Endometrium (tissue), 2 donors: ENCODE measurements around the gene PAOX.

Source experiments
- FAIRE-seq: peaks from 2 replicates; lab custom pipeline; 2012; peaks lifted over from hg19 to GRCh38; lab: Jason Lieb, UNC
- donor health status: control.
- donor health status: control.

The PAOX gene

GRCh38 chr10:133388236-133388972, 9.3 kb downstream of the PAOX start:
- no peak for FAIRE-seq

- FAIRE-seq, result no peak
Observed at GRCh38 chr10:133388973-133389818, 10.1 kb downstream of the PAOX start.

GRCh38 chr10:133390597-133391248, 11.7 kb downstream of the PAOX start:
- no peak for FAIRE-seq

- no peak for FAIRE-seq
Observed at GRCh38 chr10:133391249-133391635, 12.2 kb downstream of the PAOX start.

- FAIRE-seq, result no peak
Observed at GRCh38 chr10:133391761-133392518, 12.9 kb downstream of the PAOX start.

- FAIRE-seq, result no peak
Observed at GRCh38 chr10:133393401-133394063, 14.5 kb downstream of the PAOX start.

GRCh38 chr10:133394064-133394663, 15.1 kb downstream of the PAOX start, which contains the start of gene MTG1:
Gene MTG1, plus strand, starts transcription at chr10:133394157. Its CDS starts 64 bp downstream, at chr10:133394221.
- FAIRE-seq, result no peak

- FAIRE-seq, result no peak
Observed at GRCh38 chr10:133394801-133395221, 15.7 kb downstream of the PAOX start.

- FAIRE-seq, result no peak
Observed at GRCh38 chr10:133396035-133396624, 17.1 kb downstream of the PAOX start.

GRCh38 chr10:133397938-133398337, 18.9 kb downstream of the PAOX start:
- FAIRE-seq, result no peak

GRCh38 chr10:133399123-133399601, 20.1 kb downstream of the PAOX start:
- FAIRE-seq, result no peak

- no peak for FAIRE-seq
Observed at GRCh38 chr10:133400624-133401424, 21.8 kb downstream of the PAOX start.

- FAIRE-seq, result no peak
Observed at GRCh38 chr10:133401500-133401899, 22.4 kb downstream of the PAOX start.

GRCh38 chr10:133401981-133402725, 23.1 kb downstream of the PAOX start:
- FAIRE-seq, result no peak

GRCh38 chr10:133403359-133403758, 24.3 kb downstream of the PAOX start:
- no peak for FAIRE-seq

- FAIRE-seq, result no peak
Observed at GRCh38 chr10:133403784-133404183, 24.7 kb downstream of the PAOX start.

GRCh38 chr10:133405272-133405671, 26.2 kb downstream of the PAOX start:
- FAIRE-seq, result no peak

GRCh38 chr10:133405844-133406527, 26.9 kb downstream of the PAOX start:
- FAIRE-seq, result no peak
